ENCODE data around the gene MIB2.
A peak's percentile ranks its signal among the peaks of the same experiment; 100 is the strongest.
"Not testable (repeated sequence)": the region's sequence is repeated elsewhere in the genome, so short reads cannot be mapped to it uniquely, and the experiment has no call there.

MIB2 gene

DNA sequence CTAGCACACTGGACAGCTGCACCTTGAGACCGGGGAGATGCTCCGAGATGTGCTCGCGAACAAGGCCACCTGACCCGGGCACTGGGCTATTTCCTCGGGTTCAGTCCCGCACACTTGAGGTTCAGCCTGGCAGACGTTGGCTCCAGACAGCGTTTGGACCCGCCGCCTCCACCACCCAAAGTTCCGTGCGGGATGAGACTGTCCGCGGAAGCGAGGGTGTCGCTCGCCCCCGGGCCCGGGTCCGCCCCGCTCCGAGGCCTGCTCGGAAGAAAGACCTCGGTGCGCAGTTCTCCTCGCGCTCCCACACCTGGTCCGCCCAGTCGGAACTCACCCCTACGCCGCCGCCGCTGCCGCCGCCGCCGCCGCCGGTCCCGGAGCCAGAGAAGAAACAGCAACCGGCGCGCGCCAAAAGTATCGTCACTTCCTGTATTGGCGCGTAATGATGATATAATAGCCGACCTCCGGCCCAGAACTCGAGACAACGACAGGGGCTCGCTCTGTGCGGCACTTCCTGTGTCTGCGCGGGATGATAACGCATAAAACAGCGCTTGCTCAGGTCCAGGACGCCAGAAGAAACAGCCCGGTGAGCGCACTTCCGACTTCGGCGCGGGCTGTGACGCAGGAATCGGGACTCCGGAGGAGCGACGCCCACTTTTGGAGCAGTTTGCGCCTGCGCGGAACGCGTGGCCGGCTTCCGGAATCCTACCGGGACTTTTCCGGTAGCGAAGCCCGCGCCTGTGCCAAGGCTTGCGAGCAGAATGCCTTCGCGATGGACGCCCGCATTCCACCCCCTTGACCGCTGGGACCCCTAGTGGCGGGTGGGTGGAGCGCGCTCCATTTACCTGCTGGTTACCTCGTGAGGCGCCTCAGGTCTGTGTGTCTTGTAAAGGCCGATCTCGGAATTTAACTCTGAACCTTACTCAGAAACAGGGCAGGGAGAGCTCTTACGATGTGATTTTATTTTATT lies 43.6 kb downstream of the MIB2 start, which contains the start of gene CDK11B:
TSS of gene CDK11B (minus strand) at position 422 of the 967 bp plus-strand sequence. CDS start 1,519 bp downstream, outside the sequence.
- DNase-seq: peak; percentile 97

- DNase-seq: not testable (repeated sequence)
Measured at GRCh38 chr1:1662392-1662791, 47.1 kb downstream of the MIB2 start.

DNA sequence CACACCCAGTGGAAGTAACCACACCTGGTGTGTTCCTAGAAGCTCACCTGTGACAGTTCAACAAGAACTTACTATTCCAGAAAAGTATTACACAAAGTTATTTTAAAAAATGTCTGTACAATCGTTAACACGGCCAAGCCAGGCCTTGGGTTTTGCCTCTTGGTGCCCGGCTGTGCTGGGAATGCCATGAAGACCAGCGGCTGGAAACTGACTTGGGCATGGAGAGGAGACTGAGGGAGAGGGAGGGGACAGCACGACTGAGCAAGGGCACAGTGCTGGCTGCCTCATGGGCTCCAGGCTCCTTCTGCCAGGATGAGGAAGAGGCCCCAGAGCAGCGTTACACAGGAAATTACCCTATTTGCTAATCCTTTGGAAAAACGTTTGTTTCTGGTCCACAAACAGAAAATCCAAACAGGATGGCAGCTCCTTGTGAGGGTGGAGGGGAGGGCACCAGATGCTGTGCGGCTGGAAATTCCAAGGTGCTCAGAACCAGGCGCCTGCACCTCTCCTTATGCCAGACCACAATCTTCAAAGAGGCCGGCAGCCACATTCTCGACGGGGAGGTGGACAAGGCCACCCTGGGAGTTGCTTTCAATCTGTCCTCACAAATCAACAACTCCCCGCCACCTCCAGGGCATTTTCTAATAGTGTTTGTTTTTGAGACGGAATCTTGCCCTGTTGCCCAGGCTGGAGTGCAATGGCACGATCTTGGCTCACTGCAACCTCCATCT lies 47.7 kb downstream of the MIB2 start:
- not testable (repeated sequence) for DNase-seq

GRCh38 chr1:1664318-1664717 lies 49.0 kb downstream of the MIB2 start:
- not testable (repeated sequence) for DNase-seq

- no peak for DNase-seq
Measured at GRCh38 chr1:1664941-1665814, 49.9 kb downstream of the MIB2 start.

DNA sequence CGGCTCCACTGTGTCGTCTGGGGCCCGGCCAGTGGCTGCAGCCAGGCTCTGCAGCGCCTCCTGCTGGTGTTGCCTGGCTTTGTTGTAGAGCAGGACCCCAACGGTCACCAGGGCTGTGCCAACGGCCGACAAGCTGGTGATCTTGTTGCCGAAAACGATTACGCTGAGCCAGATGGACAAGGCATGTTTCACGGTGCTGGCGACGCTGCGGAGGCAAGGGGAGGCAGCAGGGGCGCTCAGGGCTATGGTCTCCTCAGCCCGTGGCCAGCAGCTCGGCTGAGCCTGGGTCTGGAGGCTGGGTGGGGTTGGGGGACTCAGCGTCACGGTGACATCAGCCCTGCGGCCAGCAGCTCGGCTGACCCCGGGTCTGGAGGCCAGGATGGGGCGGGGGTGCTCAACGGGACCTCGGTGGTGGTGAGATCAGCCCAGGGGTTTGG lies 50.5 kb downstream of the MIB2 start:
- no peak for DNase-seq

- DNase-seq: no peak
Measured at GRCh38 chr1:1666526-1666925, 51.2 kb downstream of the MIB2 start.

DNA sequence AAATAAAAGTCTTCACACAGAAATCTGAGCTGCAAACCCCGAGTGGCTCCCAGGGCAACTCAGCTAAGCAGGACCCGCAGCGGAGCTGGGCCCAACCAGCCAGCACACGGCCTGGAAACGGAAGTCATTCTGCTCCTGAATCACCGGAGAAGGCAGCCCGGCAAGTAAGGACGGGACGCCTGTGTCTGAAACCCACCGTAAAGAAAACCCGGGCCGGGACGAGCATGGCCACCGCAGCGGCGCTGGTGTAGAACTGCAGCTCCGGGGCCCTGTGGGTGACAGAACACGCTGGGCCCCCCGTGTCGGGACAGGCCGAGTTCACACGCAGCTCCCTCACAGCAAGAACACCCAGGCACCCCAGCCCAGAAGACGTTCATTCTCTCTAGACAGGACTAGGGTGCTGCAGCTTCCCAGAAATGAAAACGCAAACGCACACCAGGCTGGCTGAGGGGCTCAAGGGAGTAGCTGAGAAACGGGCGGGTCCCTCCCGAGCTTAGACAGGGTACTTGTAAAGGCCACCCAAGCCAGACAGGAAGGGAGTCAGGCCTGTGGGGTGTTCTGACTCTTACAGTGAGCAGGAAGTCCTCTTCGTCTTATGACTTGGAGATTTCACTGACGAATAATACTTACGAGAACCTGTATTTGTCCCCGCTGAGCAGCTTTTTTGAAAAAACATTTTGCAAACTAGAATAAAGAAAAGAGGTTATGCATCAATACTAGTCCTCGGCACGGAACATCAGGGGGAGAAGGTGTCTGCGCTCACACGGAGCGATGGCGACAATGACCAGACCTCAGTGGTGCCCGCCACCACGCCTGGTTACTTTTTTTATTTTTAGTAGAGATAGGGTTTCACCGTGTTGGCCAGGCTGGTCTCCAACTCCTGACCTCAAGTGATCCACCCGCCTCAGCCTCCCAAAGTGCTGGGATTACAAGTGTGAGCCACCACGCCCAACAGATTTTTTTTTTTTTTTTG lies 54.5 kb downstream of the MIB2 start:
- no peak for DNase-seq

- no peak for DNase-seq
Measured at GRCh38 chr1:1670866-1671265, 55.6 kb downstream of the MIB2 start.

DNA sequence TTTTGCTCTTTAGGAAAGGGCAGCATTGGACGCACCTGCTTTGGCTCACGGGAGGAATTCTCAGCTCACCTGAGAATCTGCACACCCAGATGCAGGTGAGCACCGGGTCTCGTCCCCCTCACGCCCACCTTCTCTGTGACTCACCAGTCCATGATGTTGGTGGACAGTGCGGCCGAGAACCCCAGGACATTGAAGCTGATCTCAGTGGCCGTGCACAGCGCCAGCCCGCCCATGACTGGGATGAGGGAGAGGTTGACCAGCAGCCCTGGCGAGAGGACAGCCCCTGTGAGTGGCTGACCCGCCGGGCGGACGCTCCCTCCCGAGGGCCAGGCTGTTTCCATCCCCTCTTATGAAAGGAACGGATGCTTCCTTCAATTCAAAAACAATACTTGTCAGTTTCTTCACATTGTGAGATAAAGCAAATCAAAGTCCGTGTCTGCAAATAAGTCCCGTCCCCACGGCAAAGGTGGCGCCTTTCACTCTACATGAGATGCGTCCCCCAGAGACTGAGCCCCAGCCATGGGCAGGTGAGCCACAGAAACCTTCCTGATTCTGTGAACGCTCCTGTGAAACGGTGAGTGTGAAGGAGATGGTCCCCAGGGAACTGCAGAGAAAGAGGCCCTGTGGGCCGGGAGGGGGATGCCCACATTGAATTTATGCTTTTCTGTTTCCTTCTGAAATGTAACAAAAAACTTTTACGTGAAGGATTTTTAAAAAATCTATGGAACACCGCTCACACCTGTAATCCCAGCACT lies 56.2 kb downstream of the MIB2 start:
- DNase-seq: no peak

DNA sequence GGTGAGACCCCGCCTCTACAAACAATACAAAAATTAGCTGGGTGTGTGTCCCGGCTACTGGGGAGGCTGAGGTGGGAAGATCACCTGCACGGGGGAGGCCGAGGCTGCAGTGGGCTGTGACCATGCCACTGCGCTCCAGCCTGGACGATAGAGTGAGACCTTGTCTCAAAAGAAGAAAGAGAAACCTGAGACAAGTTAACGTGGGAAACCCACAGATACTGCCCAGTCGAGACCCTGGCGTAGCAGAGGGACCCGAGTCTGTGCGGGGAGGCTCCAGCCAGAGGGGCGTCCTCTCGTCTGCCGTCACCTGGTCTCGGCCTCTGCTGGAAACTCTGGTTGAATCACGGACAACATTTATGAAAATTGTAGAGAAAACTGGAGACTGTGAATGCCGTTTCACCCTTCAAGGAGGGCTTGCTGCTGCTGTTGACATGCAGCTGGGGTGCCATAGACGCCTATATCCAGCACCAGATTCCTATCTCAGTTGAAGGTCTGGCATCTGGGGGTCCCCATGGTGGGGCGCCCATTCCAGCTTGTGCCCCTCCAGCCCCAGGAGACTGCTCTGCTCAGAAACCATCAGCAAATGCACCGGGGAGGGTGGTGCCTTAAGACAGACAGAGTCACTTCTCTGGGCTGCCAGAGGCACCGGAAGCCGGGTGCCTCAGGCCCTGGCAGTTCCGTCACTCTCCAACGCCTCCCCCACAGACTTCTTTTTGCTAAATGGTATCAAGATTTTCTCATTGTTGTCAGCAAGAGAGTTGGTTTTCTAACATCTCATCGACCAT lies 57.1 kb downstream of the MIB2 start:
- no peak for DNase-seq

DNA sequence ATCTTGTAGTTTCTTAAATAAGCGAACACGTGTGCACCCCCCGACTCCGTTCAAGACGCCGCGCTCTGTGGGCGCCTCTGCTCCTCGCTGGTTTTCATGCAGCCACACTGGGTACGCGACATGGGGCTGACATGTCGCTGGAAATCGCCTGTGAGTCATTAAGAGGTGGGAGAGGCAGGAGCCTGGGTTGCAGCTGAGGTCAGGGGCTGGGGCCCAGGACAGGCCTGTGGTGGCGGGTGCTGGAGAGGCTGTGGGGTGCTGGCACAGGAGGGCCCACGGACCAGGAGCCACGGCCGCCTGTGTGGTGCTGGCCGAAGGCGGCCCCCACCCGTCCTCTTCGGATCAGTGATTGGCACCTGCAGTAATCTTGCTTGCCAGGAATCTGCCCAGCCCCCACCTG lies 59.5 kb downstream of the MIB2 start:
- not testable (repeated sequence) for DNase-seq

- not testable (repeated sequence) for DNase-seq
Measured at GRCh38 chr1:1675218-1675617, 59.9 kb downstream of the MIB2 start.

- not testable (repeated sequence) for DNase-seq
Measured at GRCh38 chr1:1676087-1676486, 60.8 kb downstream of the MIB2 start.

DNA sequence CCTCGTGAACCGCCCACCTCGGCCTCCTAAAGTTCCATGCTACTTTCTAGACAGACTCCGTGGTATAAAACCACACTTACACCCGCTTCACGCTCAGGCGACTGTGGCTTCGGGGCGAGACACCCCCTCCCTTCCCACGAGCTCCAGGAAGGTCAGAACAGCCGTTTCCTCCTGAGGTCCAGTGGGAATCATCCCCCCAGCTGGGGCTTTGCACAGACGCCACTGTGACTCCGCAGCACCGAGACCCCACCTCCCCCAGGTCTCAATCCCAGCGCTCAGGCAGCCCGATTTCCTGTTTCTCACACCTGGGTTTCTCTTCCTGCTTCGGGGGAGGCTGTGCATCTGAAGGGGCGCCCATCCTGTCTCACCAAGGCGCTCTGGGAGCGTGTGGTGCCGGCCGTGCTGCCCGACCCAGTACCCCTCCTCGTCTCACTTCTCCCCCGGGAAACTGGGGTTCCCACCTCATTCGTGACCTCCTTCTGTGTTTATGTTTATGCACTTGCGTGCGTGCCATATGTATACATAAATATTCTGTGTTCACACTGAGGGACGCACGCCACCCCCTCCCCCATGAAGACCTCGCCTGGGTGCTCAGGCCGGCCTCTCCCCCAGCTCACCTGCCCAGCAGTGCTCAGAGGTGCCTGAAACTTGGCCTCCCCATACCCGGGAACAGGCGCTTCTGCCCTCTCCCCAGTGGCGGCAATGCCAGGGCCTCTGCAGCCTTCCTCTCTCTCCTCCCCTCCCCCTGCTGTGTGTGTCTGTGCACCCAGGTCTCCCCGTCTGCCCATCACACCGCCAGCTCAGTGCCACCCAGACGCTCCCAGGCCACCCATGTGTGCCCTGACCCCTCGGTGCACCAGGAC lies 62.6 kb downstream of the MIB2 start:
- DNase-seq: peak; percentile 46

- no peak for DNase-seq
Measured at GRCh38 chr1:1678581-1679380, 63.5 kb downstream of the MIB2 start.

Data from femur (tissue), 1 donor.